GM23338 (cell line): ENCODE data around the gene XYLB. TPM values are rescaled to one million over a fixed set of nuclear protein-coding genes. Genes with fewer than 3 reads are reported as not detected.

Experiments
- ATAC-seq: fragments of 200-7000 bp; cut with Tn5 transposase; 3 replicates; pipeline ENCODE4 v1.9.1; 2020
- DNase-seq: peaks from one replicate; pipeline ENCODE4 v3.0.0-alpha.2; 2015; ENCODE audit warnings: low spot score
- H2AFZ ChIP-seq: fragments of 200-600 bp; sonication (generic); 2 replicates; pipeline ENCODE4 v1.8.0; 2016; ENCODE audit warnings: antibody characterized with exemption, mild to moderate bottlenecking, moderate library complexity
- H3F3A ChIP-seq: fragments of 200-600 bp; sonication (generic); replicated peaks from 2 replicates; pipeline ENCODE4 v1.8.0; 2017; ENCODE audit warnings: antibody characterized with exemption, mixed run types, low read depth
- H3K27ac ChIP-seq: fragments of 200-600 bp; sonication (generic); 2 replicates; pipeline ENCODE4 v1.6.1; 2016; ENCODE audit warnings: low read depth
- H3K27me3 ChIP-seq: fragments of 200-600 bp; sonication (generic); 2 replicates; pipeline ENCODE4 v1.8.0; 2016; ENCODE audit warnings: mild to moderate bottlenecking, mixed run types, moderate library complexity; ENCODE audit not compliant: insufficient read depth
- H3K36me3 ChIP-seq: fragments of 200-600 bp; sonication (generic); 2 replicates; pipeline ENCODE4 v1.8.0; 2016; ENCODE audit warnings: mild to moderate bottlenecking; ENCODE audit not compliant: insufficient read depth
- H3K4me1 ChIP-seq: fragments of 200-600 bp; sonication (generic); 2 replicates; pipeline ENCODE4 v1.8.0; 2016; ENCODE audit warnings: mild to moderate bottlenecking, moderate library complexity; ENCODE audit not compliant: insufficient read depth
- H3K4me2 ChIP-seq: fragments of 200-600 bp; sonication (generic); 2 replicates; pipeline ENCODE4 v1.7.1; 2017; ENCODE audit warnings: mixed run types
- H3K4me3 ChIP-seq: fragments of 200-600 bp; sonication (generic); 2 replicates; pipeline ENCODE4 v1.6.1; 2016; ENCODE audit warnings: mixed run types
- H3K79me2 ChIP-seq: fragments of 200-600 bp; sonication (generic); replicated peaks from 2 replicates; pipeline ENCODE4 v1.8.0; 2017; ENCODE audit warnings: mild to moderate bottlenecking; ENCODE audit not compliant: insufficient read depth
- H3K9me2 ChIP-seq: fragments of 200-600 bp; sonication (generic); 2 replicates; pipeline ENCODE4 v1.8.0; 2017; ENCODE audit not compliant: insufficient read depth
- H4K20me1 ChIP-seq: fragments of 200-600 bp; sonication (generic); replicated peaks from 2 replicates; pipeline ENCODE4 v1.8.0; 2017; ENCODE audit warnings: mild to moderate bottlenecking; ENCODE audit not compliant: insufficient read depth
- H3K27ac Mint-ChIP-seq: 2 replicates; pipeline ENCODE4 v1.8.0; 2020; ENCODE audit warnings: inconsistent platforms, mild to moderate bottlenecking, moderate library complexity, mixed read lengths
- H3K27me3 Mint-ChIP-seq: 3 replicates; pipeline ENCODE4 v1.8.0; 2022; ENCODE audit warnings: low read depth, mild to moderate bottlenecking, moderate library complexity, mixed read lengths, inconsistent platforms; ENCODE audit not compliant: insufficient read depth, poor library complexity
- H3K36me3 Mint-ChIP-seq: 3 replicates; pipeline ENCODE4 v1.8.0; 2021; ENCODE audit warnings: low read depth, mild to moderate bottlenecking, inconsistent platforms, moderate library complexity, mixed read lengths
- H3K4me1 Mint-ChIP-seq: 3 replicates; pipeline ENCODE4 v1.8.0; 2020; ENCODE audit warnings: mild to moderate bottlenecking, inconsistent platforms, mixed read lengths
- H3K4me3 Mint-ChIP-seq: 3 replicates; pipeline ENCODE4 v1.8.0; 2021; ENCODE audit warnings: moderate library complexity, mild to moderate bottlenecking, inconsistent platforms, mixed read lengths
- H3K9me3 Mint-ChIP-seq: 3 replicates; pipeline ENCODE4 v1.8.0; 2020; ENCODE audit warnings: moderate library complexity, mild to moderate bottlenecking, inconsistent platforms, mixed read lengths
- CREB1 ChIP-seq: fragments of 250-450 bp; sonication (Bioruptor Pico); IDR thresholded peaks from 2 replicates; pipeline ENCODE4 v1.5.0; 2020; ENCODE audit warnings: low read depth, mild to moderate bottlenecking, moderate library complexity
- CTCF ChIP-seq, 2 experiments: fragments of 200-600 bp in 1 of 2; sonication (generic) in 1 of 2; conservative IDR thresholded peaks; 2 replicates each; pipeline versions ENCODE4 v1.5.1 to v1.6.1; 2016 to 2017; ENCODE audit warnings: antibody characterized with exemption in 2 of 2, low read depth in 2 of 2, mild to moderate bottlenecking in 2 of 2, moderate library complexity in 1 of 2
- ETS1 ChIP-seq: IDR thresholded peaks from 2 replicates; pipeline ENCODE4 v1.6.1; 2016; ENCODE audit warnings: antibody characterized with exemption
- JUNB ChIP-seq: IDR thresholded peaks from one replicate; pipeline ENCODE4 v1.6.1; 2016; ENCODE audit warnings: antibody characterized with exemption; ENCODE audit not compliant: unreplicated experiment
- POLR2AphosphoS5 ChIP-seq: IDR thresholded peaks from 2 replicates; pipeline ENCODE4 v1.6.1; 2016; ENCODE audit warnings: antibody characterized with exemption, low read depth
- STAT1 ChIP-seq: IDR thresholded peaks from one replicate; pipeline ENCODE4 v1.6.1; 2016; ENCODE audit warnings: antibody characterized with exemption; ENCODE audit not compliant: unreplicated experiment
- ZNF331 ChIP-seq: fragments of 250-450 bp; sonication (Bioruptor Pico); IDR thresholded peaks from 2 replicates; pipeline ENCODE4 v1.5.0; 2020; ENCODE audit warnings: low read depth, mild to moderate bottlenecking, moderate library complexity
- ZNF462 ChIP-seq: fragments of 250-450 bp; sonication (Bioruptor Pico); IDR thresholded peaks from 2 replicates; pipeline ENCODE4 v1.5.0; 2020; ENCODE audit warnings: mild to moderate bottlenecking, moderate library complexity
- polyA plus RNA-seq: library from polyadenylated mRNA; unstranded; fragments of >200 nt; fragmentation: Nextera tagmentation; extraction: Ambion mirVana; gene quantifications from 2 replicates; pipeline ENCODE4 v1.2.1, GENCODE V29; 2016
- total RNA-seq: library from RNA; depleted of rRNA; stranded (reverse); fragments of >200 nt; shearing (Covaris generic); gene quantifications from 2 replicates; pipeline ENCODE4 v1.2.3, GENCODE V29; 2014

Gene XYLB
- total and polyA plus RNA-seq, 2 experiments from 2014 or later, result 1.6 to 3.3 TPM

- TF ChIP-seq ETS1 (no peak), POLR2AphosphoS5 (no peak), JUNB (no peak), CTCF (conservative IDR thresholded peaks at IDR 0.05; ENCODE audit: low read depth in 2 of 2) (no peak), STAT1 (no peak), CREB1 (CRISPR knock-in tag) (no peak), ZNF331 (CRISPR knock-in tag) (no peak)
These were observed 16.2 kb downstream of the XYLB start (continued) for GRCh38 chr3:38362825-38363224.

GRCh38 chr3:38364721-38365400 lies 18.3 kb downstream of the XYLB start:
- peaks cover 2% of the 10 kb centered on the region for H3K27me3 Mint-ChIP-seq
- peaks cover 41% of the 10 kb centered on the region for H3K36me3 Mint-ChIP-seq
- H3K36me3 ChIP-seq, result peaks cover 2% of the 10 kb centered on the region; the same call in 1 of the 2 replicates
- H3K4me2 ChIP-seq, result no peak overlapping the region
- DNase-seq (no peak), ATAC-seq (no peak)
- H3F3A ChIP-seq, result no peaks in the 10 kb centered on the region
- no peak overlapping the region for H3K4me3 Mint-ChIP-seq
- H2AFZ ChIP-seq, result no peak overlapping the region
- H3K4me3 ChIP-seq, result no peak overlapping the region
- H3K27ac ChIP-seq, result no peak overlapping the region
- no peaks in the 10 kb centered on the region for H3K4me1 ChIP-seq
- H3K9me3 Mint-ChIP-seq, result peaks cover 13% of the 10 kb centered on the region
- no peaks in the 10 kb centered on the region for H3K79me2 ChIP-seq
- H3K27ac Mint-ChIP-seq, result no peak overlapping the region
- no peaks in the 10 kb centered on the region for H3K27me3 ChIP-seq
- H4K20me1 ChIP-seq, result no peaks in the 10 kb centered on the region
- H3K4me1 Mint-ChIP-seq, result no peaks in the 10 kb centered on the region
- H3K9me2 ChIP-seq, result no peaks in the 10 kb centered on the region
- TF ChIP-seq ZNF462 (CRISPR knock-in tag) (no peak), ZNF331 (CRISPR knock-in tag) (no peak), CTCF (conservative IDR thresholded peaks at IDR 0.05; ENCODE audit: low read depth in 2 of 2) (no peak)
